ENCODE measurements around the gene SCAANT1. TPM values are rescaled to one million over a fixed set of nuclear protein-coding genes. Genes with fewer than 3 reads are reported as not detected.

Gene SCAANT1
- total and polyA plus RNA-seq, 3 donors from 2014 or later = 4.4 TPM; not detected in 2

DNA sequence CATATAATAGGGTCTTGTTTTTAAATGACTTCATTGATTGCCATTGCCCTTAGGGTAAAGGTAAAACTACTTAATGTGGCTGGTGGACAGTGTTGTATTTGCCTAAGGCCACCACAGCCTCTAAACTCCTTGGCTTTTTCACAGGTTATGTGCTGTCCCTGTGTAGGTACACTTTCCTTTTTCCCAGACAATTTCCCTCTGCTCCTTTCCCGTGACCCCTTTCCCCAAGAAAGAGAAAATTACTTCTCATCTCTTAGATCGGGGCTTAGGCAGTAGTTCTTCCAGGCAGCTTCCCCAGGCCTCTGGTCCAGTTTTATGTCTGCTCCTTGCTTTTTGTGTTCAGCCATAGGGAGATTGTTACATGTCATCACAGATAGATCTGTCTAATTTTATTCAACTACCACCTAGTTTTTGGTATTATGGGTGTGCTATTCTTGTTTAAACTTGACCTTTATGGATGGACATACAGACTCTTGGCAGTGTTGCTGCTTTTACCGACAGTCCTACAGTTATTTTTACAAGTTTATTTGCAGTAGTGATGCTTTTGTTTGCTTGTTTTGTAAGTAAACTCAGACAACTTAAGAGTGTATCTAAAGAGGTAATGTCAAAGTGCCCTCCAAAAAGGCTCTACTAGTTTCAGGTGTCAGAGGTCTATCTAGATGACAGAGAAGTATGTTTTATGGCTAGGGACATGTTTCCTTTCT is 20.5 kb upstream of the SCAANT1 start:
- WGBS, 2 donors = 62 to 73% methylated on average over 3 of the region's 3 CpGs
- H3K27ac ChIP-seq = no peak overlapping the region
- TF ChIP-seq POLR2A (IDR thresholded peaks at IDR 0.05) = no peak
- TF ChIP-seq, protein P1, sequence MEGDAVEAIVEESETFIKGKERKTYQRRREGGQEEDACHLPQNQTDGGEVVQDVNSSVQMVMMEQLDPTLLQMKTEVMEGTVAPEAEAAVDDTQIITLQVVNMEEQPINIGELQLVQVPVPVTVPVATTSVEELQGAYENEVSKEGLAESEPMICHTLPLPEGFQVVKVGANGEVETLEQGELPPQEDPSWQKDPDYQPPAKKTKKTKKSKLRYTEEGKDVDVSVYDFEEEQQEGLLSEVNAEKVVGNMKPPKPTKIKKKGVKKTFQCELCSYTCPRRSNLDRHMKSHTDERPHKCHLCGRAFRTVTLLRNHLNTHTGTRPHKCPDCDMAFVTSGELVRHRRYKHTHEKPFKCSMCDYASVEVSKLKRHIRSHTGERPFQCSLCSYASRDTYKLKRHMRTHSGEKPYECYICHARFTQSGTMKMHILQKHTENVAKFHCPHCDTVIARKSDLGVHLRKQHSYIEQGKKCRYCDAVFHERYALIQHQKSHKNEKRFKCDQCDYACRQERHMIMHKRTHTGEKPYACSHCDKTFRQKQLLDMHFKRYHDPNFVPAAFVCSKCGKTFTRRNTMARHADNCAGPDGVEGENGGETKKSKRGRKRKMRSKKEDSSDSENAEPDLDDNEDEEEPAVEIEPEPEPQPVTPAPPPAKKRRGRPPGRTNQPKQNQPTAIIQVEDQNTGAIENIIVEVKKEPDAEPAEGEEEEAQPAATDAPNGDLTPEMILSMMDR (IDR thresholded peaks at IDR 0.05) = no peak

DNA sequence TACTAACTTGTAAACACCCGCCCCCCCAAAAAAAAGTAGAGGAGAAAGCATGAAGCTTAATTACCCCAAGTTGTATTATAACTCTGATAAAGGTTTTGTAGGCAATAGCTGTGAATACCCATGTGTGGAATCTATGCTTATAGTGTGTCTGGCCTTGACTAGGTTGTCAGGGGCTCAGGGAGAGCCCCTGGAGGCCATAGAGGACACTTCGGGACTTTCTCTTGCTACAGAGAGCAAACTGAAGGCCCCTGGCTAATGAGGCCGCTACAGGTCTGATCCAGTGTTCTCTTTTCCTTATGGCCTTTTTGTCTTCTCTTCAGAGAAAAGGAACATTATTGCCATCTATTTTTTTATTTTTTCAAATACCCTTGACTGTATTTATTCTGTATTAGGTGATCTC is 19.1 kb upstream of the SCAANT1 start:
- Histone ChIP-seq H3K36me3 (ENCODE audit: low read depth, missing control alignments) (no peaks in the 10 kb centered on the region), H3K4me3 (no peak overlapping the region), H3K27me3 (no peaks in the 10 kb centered on the region), H3K9me3 (no peaks in the 10 kb centered on the region), H3K27ac (no peak overlapping the region), H3K4me1 (no peaks in the 10 kb centered on the region)
- WGBS, 2 donors = 81 to 89% methylated on average over 3 of the region's 3 CpGs
- no peak for DNase-seq
- TF ChIP-seq, protein P1 (IDR thresholded peaks at IDR 0.05) = no peak
- no peak for TF ChIP-seq POLR2A (IDR thresholded peaks at IDR 0.05)
- intact Hi-C loops (cut with DNase I; ENCODE audit: low total_unique reads) = no loop called here

More for the DNA sequence above, 20.5 kb upstream of the SCAANT1 start:
- H3K36me3 ChIP-seq (ENCODE audit: low read depth, missing control alignments) = no peaks in the 10 kb centered on the region
- no peak for DNase-seq
- H3K9me3 ChIP-seq = no peaks in the 10 kb centered on the region
- no peaks in the 10 kb centered on the region for H3K27me3 ChIP-seq
- H3K4me3 ChIP-seq = no peak overlapping the region
- H3K4me1 ChIP-seq = no peaks in the 10 kb centered on the region
- intact Hi-C loops (cut with DNase I; ENCODE audit: low total_unique reads) = no loop called here

DNA sequence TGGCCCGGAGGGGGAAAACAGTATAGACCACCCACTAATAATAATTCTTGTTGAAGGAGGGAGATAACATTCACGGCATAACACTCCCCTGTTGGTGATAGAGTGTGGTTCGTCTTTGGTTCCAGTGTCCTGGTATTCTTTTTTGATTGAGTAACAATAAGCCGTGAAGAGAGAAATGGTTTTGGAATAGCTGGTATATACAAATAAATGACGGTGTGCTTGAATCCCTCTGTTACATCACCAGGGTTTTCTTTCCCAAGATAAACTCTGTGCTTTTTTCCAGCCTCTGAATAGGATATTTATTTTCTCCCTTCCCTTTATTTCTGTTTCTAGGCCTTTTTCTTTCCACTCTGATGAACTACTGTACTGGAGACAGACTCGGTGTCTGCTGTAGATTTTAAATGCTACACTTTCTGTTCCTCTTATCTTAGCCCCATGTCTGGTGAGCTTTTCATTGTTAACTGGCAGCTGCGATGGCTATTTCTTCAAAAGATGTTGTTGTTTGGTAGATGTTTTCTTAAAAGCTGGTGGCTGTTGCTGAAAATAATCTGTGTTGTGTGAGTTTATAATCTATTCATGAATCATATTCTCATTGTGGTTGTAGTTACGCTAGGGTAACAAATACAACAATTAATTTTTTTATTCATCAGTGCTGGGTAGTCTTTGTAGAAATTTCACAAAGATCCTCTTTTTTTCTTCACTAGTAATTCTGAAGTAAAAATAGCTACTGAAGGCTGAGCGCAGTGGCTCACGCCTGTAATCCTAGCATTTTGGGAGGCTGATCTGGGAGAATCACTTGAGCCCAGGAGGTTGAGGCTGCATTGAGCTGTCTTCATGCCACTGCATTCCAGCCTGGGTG is 15.5 kb upstream of the SCAANT1 start:
- Histone ChIP-seq H3K36me3 (ENCODE audit: low read depth, missing control alignments) (no peaks in the 10 kb centered on the region), H3K4me3 (no peak overlapping the region), H3K27me3 (no peaks in the 10 kb centered on the region), H3K9me3 (no peaks in the 10 kb centered on the region), H3K4me1 (no peaks in the 10 kb centered on the region), H3K27ac (no peak overlapping the region)
- DNase-seq = no peak
- TF ChIP-seq, protein P1 (IDR thresholded peaks at IDR 0.05) = no peak
- no peak for TF ChIP-seq POLR2A (IDR thresholded peaks at IDR 0.05)
- intact Hi-C loops (cut with DNase I; ENCODE audit: low total_unique reads) = no loop called here
- WGBS, 2 donors = 58 to 77% methylated on average over 10 of the region's 10 CpGs

DNA sequence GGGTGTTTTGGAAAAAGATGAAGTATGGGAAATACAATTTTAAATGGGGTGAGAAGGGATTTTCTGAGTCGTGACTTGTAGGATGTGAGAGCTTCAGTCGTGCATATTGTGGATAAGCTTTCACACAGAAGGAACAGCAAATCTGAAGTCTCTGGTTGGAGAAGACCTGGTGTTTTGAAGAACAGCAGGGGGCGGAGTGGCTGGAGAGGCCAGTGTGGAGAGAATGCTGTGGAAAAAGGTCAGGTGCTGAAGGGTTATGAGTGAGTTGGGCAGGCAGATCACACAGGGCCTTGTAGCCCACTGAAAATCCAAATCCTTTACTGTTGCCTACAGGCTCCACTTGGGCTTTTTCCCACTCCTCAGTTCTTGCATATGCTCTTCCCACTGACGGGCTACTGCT is 14.1 kb upstream of the SCAANT1 start:
- Histone ChIP-seq H3K9me3 (no peaks in the 10 kb centered on the region), H3K36me3 (ENCODE audit: low read depth, missing control alignments) (no peaks in the 10 kb centered on the region), H3K27me3 (no peaks in the 10 kb centered on the region), H3K27ac (no peak overlapping the region), H3K4me1 (no peaks in the 10 kb centered on the region), H3K4me3 (no peak overlapping the region)
- TF ChIP-seq, protein P1 (IDR thresholded peaks at IDR 0.05) = no peak
- no peak for TF ChIP-seq POLR2A (IDR thresholded peaks at IDR 0.05)
- DNase-seq = no peak
- intact Hi-C loops (cut with DNase I; ENCODE audit: low total_unique reads) = no loop called here
- WGBS, 2 donors = 93 to 94% methylated on average over 4 of the region's 4 CpGs
